SK-N-SH treated with all-trans-retinoic acid at 6 μM for 48 hours (cell line): Measurements from ENCODE around the gene DCTD.

ENCODE experiments used
- ATAC-seq: fragments of 200-7000 bp; cut with Tn5 transposase; 3 replicates; pipeline ENCODE4 v1.9.1; 2020; ENCODE audit warnings: mild to moderate bottlenecking, moderate library complexity
- ARNTL ChIP-seq: fragments of 450-650 bp; formaldehyde crosslinking; IDR thresholded peaks from 2 replicates; pipeline ENCODE4 v1.5.0; 2020; ENCODE audit warnings: low read depth, mild to moderate bottlenecking, moderate library complexity, borderline replicate concordance
- BACH2 ChIP-seq: fragments of 250-450 bp; sonication (Bioruptor Pico); IDR thresholded peaks from 2 replicates; pipeline ENCODE4 v1.9.0; 2021; ENCODE audit warnings: mild to moderate bottlenecking, borderline replicate concordance
- CSRNP3 ChIP-seq: fragments of 250-450 bp; sonication (Bioruptor Pico); IDR thresholded peaks from 2 replicates; pipeline ENCODE4 v1.5.1; 2021; ENCODE audit warnings: mild to moderate bottlenecking, moderate library complexity
- ESRRG ChIP-seq: fragments of 250-450 bp; sonication (Bioruptor Pico); IDR thresholded peaks from 2 replicates; pipeline ENCODE4 v1.6.1; 2021; ENCODE audit warnings: mild to moderate bottlenecking
- GLIS3 ChIP-seq: fragments of 250-450 bp; sonication (Bioruptor Pico); IDR thresholded peaks from 2 replicates; pipeline ENCODE4 v1.5.0; 2020; ENCODE audit warnings: mild to moderate bottlenecking, moderate library complexity
- ISL1 ChIP-seq: fragments of 250-450 bp; sonication (Bioruptor Pico); IDR thresholded peaks from 2 replicates; pipeline ENCODE4 v2.1.2; 2022; ENCODE audit warnings: mild to moderate bottlenecking, moderate library complexity
- OSR1 ChIP-seq: fragments of 250-450 bp; sonication (Bioruptor Pico); IDR thresholded peaks from 2 replicates; pipeline ENCODE4 v1.8.0; 2022; ENCODE audit warnings: moderate library complexity, mild to moderate bottlenecking, inconsistent platforms
- PATZ1 ChIP-seq: fragments of 250-450 bp; sonication (Bioruptor Pico); IDR thresholded peaks from 2 replicates; pipeline ENCODE4 v1.8.0; 2020; ENCODE audit warnings: mild to moderate bottlenecking, moderate library complexity, borderline replicate concordance
- PPARA ChIP-seq: fragments of 250-450 bp; sonication (Bioruptor Pico); IDR thresholded peaks from 2 replicates; pipeline ENCODE4 v1.5.0; 2020; ENCODE audit warnings: mild to moderate bottlenecking, borderline replicate concordance
- RARB ChIP-seq: fragments of 250-450 bp; sonication (Bioruptor Pico); IDR thresholded peaks from 2 replicates; pipeline ENCODE4 v1.8.0; 2021; ENCODE audit warnings: mild to moderate bottlenecking, moderate library complexity
- SNAI2 ChIP-seq: fragments of 250-450 bp; sonication (Bioruptor Pico); IDR thresholded peaks from 2 replicates; pipeline ENCODE4 v1.5.0; 2020; ENCODE audit warnings: mild to moderate bottlenecking, moderate library complexity
- TCF4 ChIP-seq: fragments of 250-450 bp; sonication (Bioruptor Pico); IDR thresholded peaks from 2 replicates; pipeline ENCODE4 v1.8.0; 2021; ENCODE audit warnings: mild to moderate bottlenecking, moderate library complexity, borderline replicate concordance
- ZC3H10 ChIP-seq: fragments of 250-450 bp; sonication (Bioruptor Pico); IDR thresholded peaks from 2 replicates; pipeline ENCODE4 v1.5.1; 2021; ENCODE audit warnings: mild to moderate bottlenecking, moderate library complexity
- ZFP3 ChIP-seq: fragments of 250-450 bp; sonication (Bioruptor Pico); IDR thresholded peaks from 2 replicates; pipeline ENCODE4 v1.5.0; 2020; ENCODE audit warnings: mild to moderate bottlenecking, moderate library complexity
- ZFP30 ChIP-seq: fragments of 450-650 bp; formaldehyde crosslinking; IDR thresholded peaks from 2 replicates; pipeline ENCODE4 v1.5.0; 2022; ENCODE audit warnings: mild to moderate bottlenecking, moderate library complexity
- ZNF565 ChIP-seq: fragments of 450-650 bp; formaldehyde crosslinking; conservative IDR thresholded peaks from 2 replicates; pipeline ENCODE4 v1.5.0; 2020; ENCODE audit warnings: low read depth, mild to moderate bottlenecking, moderate library complexity
- ZNF70 ChIP-seq: fragments of 450-650 bp; formaldehyde crosslinking; IDR thresholded peaks from 2 replicates; pipeline ENCODE4 v1.5.0; 2020; ENCODE audit warnings: mild to moderate bottlenecking, moderate library complexity
- ZNF8 ChIP-seq: fragments of 450-650 bp; formaldehyde crosslinking; IDR thresholded peaks from 2 replicates; pipeline ENCODE4 v1.5.0; 2020; ENCODE audit warnings: mild to moderate bottlenecking, moderate library complexity
- TF ChIP-seq, protein P1 (sequence below): fragments of 250-450 bp; sonication (Bioruptor Pico); IDR thresholded peaks from 2 replicates; pipeline ENCODE4 v1.5.0; 2020; ENCODE audit warnings: mild to moderate bottlenecking, moderate library complexity
- TF ChIP-seq, protein P2 (sequence below): fragments of 250-450 bp; sonication (Bioruptor Pico); IDR thresholded peaks from 2 replicates; pipeline ENCODE4 v1.8.0; 2021; ENCODE audit warnings: low read depth, mild to moderate bottlenecking, moderate library complexity, borderline replicate concordance
- TF ChIP-seq, protein P3 (sequence below): fragments of 250-450 bp; sonication (Bioruptor Pico); IDR thresholded peaks from 2 replicates; pipeline ENCODE4 v1.5.1; 2020; ENCODE audit warnings: low read depth, mild to moderate bottlenecking, moderate library complexity

DCTD gene

GRCh38 chr4:182884040-182884439 lies 33.1 kb downstream of the DCTD start:
- ATAC-seq = no peak
- no peak for TF ChIP-seq CSRNP3 (CRISPR knock-in tag)
- TF ChIP-seq GLIS3 (CRISPR knock-in tag) = no peak
- no peak for TF ChIP-seq ZNF565 (CRISPR knock-in tag)
- TF ChIP-seq SNAI2 (CRISPR knock-in tag) = no peak
- TF ChIP-seq, protein P1, sequence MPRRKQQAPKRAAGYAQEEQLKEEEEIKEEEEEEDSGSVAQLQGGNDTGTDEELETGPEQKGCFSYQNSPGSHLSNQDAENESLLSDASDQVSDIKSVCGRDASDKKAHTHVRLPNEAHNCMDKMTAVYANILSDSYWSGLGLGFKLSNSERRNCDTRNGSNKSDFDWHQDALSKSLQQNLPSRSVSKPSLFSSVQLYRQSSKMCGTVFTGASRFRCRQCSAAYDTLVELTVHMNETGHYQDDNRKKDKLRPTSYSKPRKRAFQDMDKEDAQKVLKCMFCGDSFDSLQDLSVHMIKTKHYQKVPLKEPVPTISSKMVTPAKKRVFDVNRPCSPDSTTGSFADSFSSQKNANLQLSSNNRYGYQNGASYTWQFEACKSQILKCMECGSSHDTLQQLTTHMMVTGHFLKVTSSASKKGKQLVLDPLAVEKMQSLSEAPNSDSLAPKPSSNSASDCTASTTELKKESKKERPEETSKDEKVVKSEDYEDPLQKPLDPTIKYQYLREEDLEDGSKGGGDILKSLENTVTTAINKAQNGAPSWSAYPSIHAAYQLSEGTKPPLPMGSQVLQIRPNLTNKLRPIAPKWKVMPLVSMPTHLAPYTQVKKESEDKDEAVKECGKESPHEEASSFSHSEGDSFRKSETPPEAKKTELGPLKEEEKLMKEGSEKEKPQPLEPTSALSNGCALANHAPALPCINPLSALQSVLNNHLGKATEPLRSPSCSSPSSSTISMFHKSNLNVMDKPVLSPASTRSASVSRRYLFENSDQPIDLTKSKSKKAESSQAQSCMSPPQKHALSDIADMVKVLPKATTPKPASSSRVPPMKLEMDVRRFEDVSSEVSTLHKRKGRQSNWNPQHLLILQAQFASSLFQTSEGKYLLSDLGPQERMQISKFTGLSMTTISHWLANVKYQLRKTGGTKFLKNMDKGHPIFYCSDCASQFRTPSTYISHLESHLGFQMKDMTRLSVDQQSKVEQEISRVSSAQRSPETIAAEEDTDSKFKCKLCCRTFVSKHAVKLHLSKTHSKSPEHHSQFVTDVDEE (CRISPR knock-in tag) = no peak
- no peak for TF ChIP-seq ESRRG (CRISPR knock-in tag)
- no peak for TF ChIP-seq ARNTL
- no peak for TF ChIP-seq PPARA
- TF ChIP-seq, protein P2, sequence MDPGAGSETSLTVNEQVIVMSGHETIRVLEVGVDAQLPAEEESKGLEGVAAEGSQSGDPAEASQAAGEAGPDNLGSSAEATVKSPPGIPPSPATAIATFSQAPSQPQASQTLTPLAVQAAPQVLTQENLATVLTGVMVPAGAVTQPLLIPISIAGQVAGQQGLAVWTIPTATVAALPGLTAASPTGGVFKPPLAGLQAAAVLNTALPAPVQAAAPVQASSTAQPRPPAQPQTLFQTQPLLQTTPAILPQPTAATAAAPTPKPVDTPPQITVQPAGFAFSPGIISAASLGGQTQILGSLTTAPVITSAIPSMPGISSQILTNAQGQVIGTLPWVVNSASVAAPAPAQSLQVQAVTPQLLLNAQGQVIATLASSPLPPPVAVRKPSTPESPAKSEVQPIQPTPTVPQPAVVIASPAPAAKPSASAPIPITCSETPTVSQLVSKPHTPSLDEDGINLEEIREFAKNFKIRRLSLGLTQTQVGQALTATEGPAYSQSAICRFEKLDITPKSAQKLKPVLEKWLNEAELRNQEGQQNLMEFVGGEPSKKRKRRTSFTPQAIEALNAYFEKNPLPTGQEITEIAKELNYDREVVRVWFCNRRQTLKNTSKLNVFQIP (CRISPR knock-in tag) = no peak
- TF ChIP-seq BACH2 (CRISPR knock-in tag) = no peak
- TF ChIP-seq ZFP3 (CRISPR knock-in tag) = no peak
- no peak for TF ChIP-seq ZNF8 (CRISPR knock-in tag)
- TF ChIP-seq, protein P3, sequence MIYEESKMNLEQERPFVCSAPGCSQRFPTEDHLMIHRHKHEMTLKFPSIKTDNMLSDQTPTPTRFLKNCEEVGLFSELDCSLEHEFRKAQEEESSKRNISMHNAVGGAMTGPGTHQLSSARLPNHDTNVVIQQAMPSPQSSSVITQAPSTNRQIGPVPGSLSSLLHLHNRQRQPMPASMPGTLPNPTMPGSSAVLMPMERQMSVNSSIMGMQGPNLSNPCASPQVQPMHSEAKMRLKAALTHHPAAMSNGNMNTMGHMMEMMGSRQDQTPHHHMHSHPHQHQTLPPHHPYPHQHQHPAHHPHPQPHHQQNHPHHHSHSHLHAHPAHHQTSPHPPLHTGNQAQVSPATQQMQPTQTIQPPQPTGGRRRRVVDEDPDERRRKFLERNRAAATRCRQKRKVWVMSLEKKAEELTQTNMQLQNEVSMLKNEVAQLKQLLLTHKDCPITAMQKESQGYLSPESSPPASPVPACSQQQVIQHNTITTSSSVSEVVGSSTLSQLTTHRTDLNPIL (CRISPR knock-in tag) = no peak
- TF ChIP-seq ZC3H10 = no peak
- TF ChIP-seq, all 23 proteins: peak for 0

- no peak for ATAC-seq
- no peak for TF ChIP-seq PATZ1 (CRISPR knock-in tag)
- no peak for TF ChIP-seq OSR1 (CRISPR knock-in tag)
- no peak for TF ChIP-seq ISL1 (CRISPR knock-in tag)
- TF ChIP-seq, protein P3 (CRISPR knock-in tag) = no peak
- TF ChIP-seq, protein P1 (CRISPR knock-in tag) = no peak
- TF ChIP-seq GLIS3 (CRISPR knock-in tag) = no peak
- no peak for TF ChIP-seq CSRNP3 (CRISPR knock-in tag)
- TF ChIP-seq ZC3H10 = no peak
- no peak for TF ChIP-seq ESRRG (CRISPR knock-in tag)
- TF ChIP-seq RARB = no peak
- no peak for TF ChIP-seq ZNF70 (CRISPR knock-in tag)
- TF ChIP-seq ZFP30 (CRISPR knock-in tag) = no peak
- TF ChIP-seq ZNF8 (CRISPR knock-in tag) = no peak
- TF ChIP-seq BACH2 (CRISPR knock-in tag) = no peak
- TF ChIP-seq PPARA = no peak
- TF ChIP-seq TCF4 (CRISPR knock-in tag) = no peak
- TF ChIP-seq, protein P2 (CRISPR knock-in tag) = no peak
- TF ChIP-seq, all 23 proteins: peak for 0
Observed at GRCh38 chr4:182883351-182883750, 33.8 kb downstream of the DCTD start.
